HG03469 (cell line): ENCODE data around the gene CCDC85B.

Experiments
- ATAC-seq: cut with Tn5 transposase; IDR thresholded peaks from one replicate; pipeline ENCODE4 v1.9.1; 2021; ENCODE audit warnings: mild to moderate bottlenecking, moderate library complexity, moderate number of reproducible peaks; ENCODE audit not compliant: unreplicated experiment

CCDC85B gene

DNA sequence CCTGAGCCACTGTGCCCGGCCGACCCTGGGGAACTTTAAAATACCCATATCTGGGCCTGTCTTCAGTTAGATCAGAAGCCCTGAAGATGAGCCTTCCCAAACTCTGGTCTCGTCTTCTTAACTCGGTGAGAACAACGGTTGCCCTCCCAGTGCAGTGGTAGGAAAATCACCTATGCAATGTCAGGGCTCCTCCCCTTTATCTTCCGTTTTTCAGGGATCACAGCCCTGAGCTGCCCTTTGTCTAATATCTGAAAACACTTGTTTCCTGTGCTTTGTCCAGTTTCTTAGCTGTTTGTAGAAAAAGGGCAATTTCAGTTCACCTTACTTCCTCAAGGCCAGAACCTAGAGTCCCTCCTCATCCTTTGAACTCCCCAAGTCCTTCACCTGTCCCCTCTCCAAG is 38.2 kb downstream of the CCDC85B start:
- ATAC-seq, result no peak

- ATAC-seq, result no peak
These were observed 41.5 kb downstream of the CCDC85B start for GRCh38 chr11:65931773-65932557.

DNA sequence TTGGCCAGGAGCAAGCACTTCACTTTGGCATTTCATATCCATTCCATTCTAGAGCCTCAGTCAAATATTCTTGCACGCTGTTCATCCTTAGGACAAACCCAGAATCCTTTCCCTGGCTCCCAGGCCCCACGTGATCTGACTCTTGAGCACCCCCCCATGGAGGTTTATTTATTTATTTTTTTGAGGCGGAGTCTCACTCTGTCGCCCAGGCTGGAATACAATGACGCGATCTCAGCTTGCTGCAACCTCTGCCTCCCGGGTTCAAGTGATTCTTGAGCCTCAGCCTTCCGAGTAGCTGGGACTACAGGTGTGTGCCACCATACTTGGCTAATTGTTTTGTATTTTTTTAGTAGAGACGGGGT is 42.1 kb downstream of the CCDC85B start:
- ATAC-seq, result no peak

- ATAC-seq, result no peak
These were observed 43.5 kb downstream of the CCDC85B start for GRCh38 chr11:65934014-65934413.

DNA sequence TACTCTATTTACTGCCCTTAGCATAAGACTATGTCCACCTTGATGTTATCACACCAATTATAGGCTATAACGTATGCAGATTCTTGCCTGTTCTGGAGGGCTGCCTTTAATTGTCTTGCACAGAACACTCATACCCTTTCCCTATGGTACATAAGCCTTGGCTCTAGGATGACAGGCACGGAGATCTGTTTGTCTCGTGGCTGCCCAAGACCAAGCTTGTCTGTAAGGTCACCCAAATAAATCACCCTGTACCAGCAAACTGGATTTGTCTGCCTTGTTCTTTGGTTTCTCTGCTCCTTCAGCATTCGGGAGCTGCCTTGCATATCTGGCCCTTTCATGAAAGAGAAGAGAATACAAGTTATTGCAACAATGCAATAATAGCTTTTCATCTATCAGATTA is 47.3 kb downstream of the CCDC85B start:
- ATAC-seq, result no peak
